Measurements from ENCODE around the gene PHF19. TPM values are rescaled to one million over a fixed set of nuclear protein-coding genes. Genes with fewer than 3 reads are reported as not detected.

PHF19 gene
- total RNA-seq, 1 donor from 2014 or later: 10.0 TPM

DNA sequence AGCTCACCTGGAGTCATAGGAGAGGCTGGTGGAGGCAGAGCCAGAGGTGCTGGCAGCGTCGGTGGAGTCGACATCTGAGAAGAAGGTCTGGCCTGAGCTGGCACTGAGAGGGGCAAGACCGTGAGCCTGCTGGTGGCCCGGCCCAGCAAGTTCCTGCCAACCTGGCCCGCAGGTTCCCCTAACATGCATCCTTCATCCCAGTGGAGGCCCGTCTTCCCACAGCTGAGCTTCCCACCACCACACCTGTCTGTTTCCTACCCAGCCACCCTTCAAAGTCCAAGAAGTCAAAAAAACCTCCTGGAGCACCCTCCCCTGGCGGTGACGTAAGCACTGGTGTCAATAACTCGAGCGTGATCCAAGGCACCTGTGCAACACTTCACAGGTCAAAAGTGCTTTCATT is 16.9 kb downstream of the PHF19 start:
- Mint-ChIP-seq H3K27me3 (ENCODE audit: unreplicated experiment) (peaks cover 6% of the 10 kb centered on the region), H3K9me3 (ENCODE audit: unreplicated experiment) (no peaks in the 10 kb centered on the region), H3K4me3 (ENCODE audit: unreplicated experiment) (no peak overlapping the region), H3K27ac (ENCODE audit: unreplicated experiment) (no peak overlapping the region), H3K4me1 (ENCODE audit: unreplicated experiment) (no peaks in the 10 kb centered on the region), H3K36me3 (ENCODE audit: low read depth, unreplicated experiment) (peaks cover 4% of the 10 kb centered on the region)
- no peak for DNase-seq (ENCODE audit: low spot score)
- TF ChIP-seq, protein P1, sequence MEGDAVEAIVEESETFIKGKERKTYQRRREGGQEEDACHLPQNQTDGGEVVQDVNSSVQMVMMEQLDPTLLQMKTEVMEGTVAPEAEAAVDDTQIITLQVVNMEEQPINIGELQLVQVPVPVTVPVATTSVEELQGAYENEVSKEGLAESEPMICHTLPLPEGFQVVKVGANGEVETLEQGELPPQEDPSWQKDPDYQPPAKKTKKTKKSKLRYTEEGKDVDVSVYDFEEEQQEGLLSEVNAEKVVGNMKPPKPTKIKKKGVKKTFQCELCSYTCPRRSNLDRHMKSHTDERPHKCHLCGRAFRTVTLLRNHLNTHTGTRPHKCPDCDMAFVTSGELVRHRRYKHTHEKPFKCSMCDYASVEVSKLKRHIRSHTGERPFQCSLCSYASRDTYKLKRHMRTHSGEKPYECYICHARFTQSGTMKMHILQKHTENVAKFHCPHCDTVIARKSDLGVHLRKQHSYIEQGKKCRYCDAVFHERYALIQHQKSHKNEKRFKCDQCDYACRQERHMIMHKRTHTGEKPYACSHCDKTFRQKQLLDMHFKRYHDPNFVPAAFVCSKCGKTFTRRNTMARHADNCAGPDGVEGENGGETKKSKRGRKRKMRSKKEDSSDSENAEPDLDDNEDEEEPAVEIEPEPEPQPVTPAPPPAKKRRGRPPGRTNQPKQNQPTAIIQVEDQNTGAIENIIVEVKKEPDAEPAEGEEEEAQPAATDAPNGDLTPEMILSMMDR (IDR thresholded peaks at IDR 0.05; ENCODE audit: unreplicated experiment): no peak

DNA sequence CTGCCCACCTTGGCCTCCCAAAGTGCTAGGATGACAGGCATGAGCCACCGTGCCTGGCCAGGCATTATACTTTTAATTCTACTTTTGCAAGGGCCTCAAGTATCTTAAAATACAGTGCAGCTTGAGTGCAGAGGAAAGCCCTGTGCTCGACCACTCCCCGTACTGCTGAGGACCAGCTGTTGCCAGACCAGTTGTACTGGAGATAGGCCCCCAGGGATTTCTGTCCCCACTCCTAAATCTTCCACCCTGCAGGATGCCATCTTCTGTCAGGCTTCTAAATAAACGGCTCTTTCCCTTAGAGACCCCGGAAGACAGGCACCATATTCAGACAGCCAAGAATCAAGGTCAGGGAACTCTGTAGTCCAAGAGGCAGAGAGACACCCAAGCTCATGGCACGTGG is 17.6 kb downstream of the PHF19 start:
- no peak overlapping the region for H3K27ac Mint-ChIP-seq (ENCODE audit: unreplicated experiment)
- H3K4me1 Mint-ChIP-seq (ENCODE audit: unreplicated experiment): no peaks in the 10 kb centered on the region
- H3K36me3 Mint-ChIP-seq (ENCODE audit: low read depth, unreplicated experiment): peaks cover 4% of the 10 kb centered on the region
- no peaks in the 10 kb centered on the region for H3K9me3 Mint-ChIP-seq (ENCODE audit: unreplicated experiment)
- H3K27me3 Mint-ChIP-seq (ENCODE audit: unreplicated experiment): peaks cover 6% of the 10 kb centered on the region
- no peak overlapping the region for H3K4me3 Mint-ChIP-seq (ENCODE audit: unreplicated experiment)
- no peak for DNase-seq (ENCODE audit: low spot score)
- TF ChIP-seq, protein P1 (IDR thresholded peaks at IDR 0.05; ENCODE audit: unreplicated experiment): no peak

DNA sequence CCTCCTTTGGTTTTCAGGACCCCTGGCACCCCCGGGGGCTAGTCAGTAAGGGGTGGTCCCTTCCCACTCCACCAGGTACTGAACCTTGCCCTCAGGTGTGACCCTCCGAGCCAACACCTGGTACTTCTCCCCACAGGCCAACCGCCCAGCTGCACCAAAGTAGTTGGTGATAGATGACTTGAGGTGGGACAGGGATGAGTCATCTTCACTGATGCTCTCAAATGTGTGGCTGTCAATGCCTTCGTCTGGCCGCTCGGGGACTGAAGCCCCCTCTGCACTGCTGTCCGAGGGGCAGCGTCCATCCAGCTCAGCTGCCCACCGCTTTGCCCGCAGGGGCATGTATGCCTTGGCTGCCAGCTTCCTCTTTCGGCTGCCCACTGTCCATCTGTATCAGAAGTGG is 19.1 kb downstream of the PHF19 start:
- Mint-ChIP-seq H3K36me3 (ENCODE audit: low read depth, unreplicated experiment) (no peaks in the 10 kb centered on the region), H3K9me3 (ENCODE audit: unreplicated experiment) (no peaks in the 10 kb centered on the region), H3K4me1 (ENCODE audit: unreplicated experiment) (no peaks in the 10 kb centered on the region), H3K27me3 (ENCODE audit: unreplicated experiment) (peaks cover 6% of the 10 kb centered on the region), H3K4me3 (ENCODE audit: unreplicated experiment) (no peak overlapping the region), H3K27ac (ENCODE audit: unreplicated experiment) (no peak overlapping the region)
- TF ChIP-seq, protein P1 (IDR thresholded peaks at IDR 0.05; ENCODE audit: unreplicated experiment): no peak
- no peak for DNase-seq (ENCODE audit: low spot score)

DNA sequence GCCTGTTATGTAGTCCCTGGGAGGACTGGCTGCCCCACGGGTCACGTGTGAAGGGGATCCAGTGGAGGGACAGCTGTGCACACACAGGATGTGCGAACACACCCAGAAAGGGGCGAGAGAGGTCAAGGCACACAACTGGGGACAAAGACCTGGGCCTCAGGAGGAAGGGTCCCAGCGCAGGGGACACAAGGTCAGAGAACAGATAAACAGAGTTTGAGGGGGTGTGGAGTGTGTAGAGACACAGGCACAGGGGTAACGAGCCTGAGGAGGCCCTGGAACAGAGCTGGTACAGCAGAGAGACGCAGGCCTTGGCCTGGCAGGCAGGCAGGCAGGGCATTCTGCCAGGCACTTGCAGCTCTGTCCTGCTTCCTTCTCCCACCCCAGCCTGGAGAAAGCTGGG is 19.5 kb downstream of the PHF19 start:
- TF ChIP-seq, protein P1 (IDR thresholded peaks at IDR 0.05; ENCODE audit: unreplicated experiment): no peak

GRCh38 chr9:120856700-120857099 is 20.3 kb downstream of the PHF19 start:
- Mint-ChIP-seq H3K4me3 (ENCODE audit: unreplicated experiment) (no peak overlapping the region), H3K36me3 (ENCODE audit: low read depth, unreplicated experiment) (no peaks in the 10 kb centered on the region), H3K4me1 (ENCODE audit: unreplicated experiment) (no peaks in the 10 kb centered on the region), H3K27ac (ENCODE audit: unreplicated experiment) (no peak overlapping the region), H3K9me3 (ENCODE audit: unreplicated experiment) (no peaks in the 10 kb centered on the region), H3K27me3 (ENCODE audit: unreplicated experiment) (peaks cover 6% of the 10 kb centered on the region)
- DNase-seq (ENCODE audit: low spot score): no peak
- TF ChIP-seq, protein P1 (IDR thresholded peaks at IDR 0.05; ENCODE audit: unreplicated experiment): no peak

More for the DNA sequence above, 19.5 kb downstream of the PHF19 start:
- H3K36me3 Mint-ChIP-seq (ENCODE audit: low read depth, unreplicated experiment): no peaks in the 10 kb centered on the region
- no peaks in the 10 kb centered on the region for H3K9me3 Mint-ChIP-seq (ENCODE audit: unreplicated experiment)
- H3K27me3 Mint-ChIP-seq (ENCODE audit: unreplicated experiment): peaks cover 6% of the 10 kb centered on the region
- no peak overlapping the region for H3K4me3 Mint-ChIP-seq (ENCODE audit: unreplicated experiment)
- no peak for DNase-seq (ENCODE audit: low spot score)
- no peaks in the 10 kb centered on the region for H3K4me1 Mint-ChIP-seq (ENCODE audit: unreplicated experiment)
- no peak overlapping the region for H3K27ac Mint-ChIP-seq (ENCODE audit: unreplicated experiment)

Measured in endothelial cell (in vitro differentiated cells).